ENCODE measurements around the gene SHKBP1.
"Not testable (repeated sequence)": the region's sequence is repeated elsewhere in the genome, so short reads cannot be mapped to it uniquely, and the experiment has no call there.

SHKBP1 gene, protein sequence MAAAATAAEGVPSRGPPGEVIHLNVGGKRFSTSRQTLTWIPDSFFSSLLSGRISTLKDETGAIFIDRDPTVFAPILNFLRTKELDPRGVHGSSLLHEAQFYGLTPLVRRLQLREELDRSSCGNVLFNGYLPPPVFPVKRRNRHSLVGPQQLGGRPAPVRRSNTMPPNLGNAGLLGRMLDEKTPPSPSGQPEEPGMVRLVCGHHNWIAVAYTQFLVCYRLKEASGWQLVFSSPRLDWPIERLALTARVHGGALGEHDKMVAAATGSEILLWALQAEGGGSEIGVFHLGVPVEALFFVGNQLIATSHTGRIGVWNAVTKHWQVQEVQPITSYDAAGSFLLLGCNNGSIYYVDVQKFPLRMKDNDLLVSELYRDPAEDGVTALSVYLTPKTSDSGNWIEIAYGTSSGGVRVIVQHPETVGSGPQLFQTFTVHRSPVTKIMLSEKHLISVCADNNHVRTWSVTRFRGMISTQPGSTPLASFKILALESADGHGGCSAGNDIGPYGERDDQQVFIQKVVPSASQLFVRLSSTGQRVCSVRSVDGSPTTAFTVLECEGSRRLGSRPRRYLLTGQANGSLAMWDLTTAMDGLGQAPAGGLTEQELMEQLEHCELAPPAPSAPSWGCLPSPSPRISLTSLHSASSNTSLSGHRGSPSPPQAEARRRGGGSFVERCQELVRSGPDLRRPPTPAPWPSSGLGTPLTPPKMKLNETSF

GRCh38 chr19:40576585-40577451 lies at the start of gene SHKBP1:
SHKBP1 (plus strand) TSS chr19:40576873; CDS start chr19:40576900, 27 bp downstream.
- DNase-seq = peak; percentile 89

- no peak for DNase-seq
Measured at GRCh38 chr19:40528078-40528477, 48.6 kb upstream of the SHKBP1 start.

DNA sequence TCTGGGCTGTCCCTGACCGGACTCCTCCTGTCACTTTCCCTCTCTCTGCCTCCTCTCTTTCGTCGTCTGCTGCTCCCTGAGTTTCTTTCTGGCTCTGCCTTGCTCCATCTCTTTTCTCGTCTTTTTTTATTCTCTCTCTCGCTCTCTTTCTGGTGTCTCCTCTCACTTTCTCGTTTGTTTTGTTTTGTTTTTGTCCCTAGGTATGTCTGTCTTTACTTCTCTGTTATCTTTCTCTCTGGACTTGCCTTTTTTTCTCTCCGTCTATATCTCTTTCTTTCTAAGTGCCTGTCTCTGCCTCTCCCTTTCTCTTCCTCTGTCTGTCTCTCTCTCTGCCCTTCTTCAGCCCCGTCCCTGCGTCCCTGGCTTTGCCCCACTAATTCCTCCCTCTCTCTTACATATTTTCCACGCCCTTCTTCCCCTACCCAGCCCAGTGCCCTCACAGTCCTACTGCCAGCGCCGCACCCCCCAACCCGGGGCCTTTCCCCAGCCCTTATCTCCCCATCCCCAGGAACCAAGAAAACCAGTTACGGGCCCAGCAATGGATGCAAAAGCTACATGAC lies 48.1 kb upstream of the SHKBP1 start:
- no peak for DNase-seq

- DNase-seq = peak; percentile 86
Measured at GRCh38 chr19:40529093-40529954, 47.3 kb upstream of the SHKBP1 start.

- peak; percentile 19 for DNase-seq
Measured at GRCh38 chr19:40530091-40530901, 46.4 kb upstream of the SHKBP1 start.

DNA sequence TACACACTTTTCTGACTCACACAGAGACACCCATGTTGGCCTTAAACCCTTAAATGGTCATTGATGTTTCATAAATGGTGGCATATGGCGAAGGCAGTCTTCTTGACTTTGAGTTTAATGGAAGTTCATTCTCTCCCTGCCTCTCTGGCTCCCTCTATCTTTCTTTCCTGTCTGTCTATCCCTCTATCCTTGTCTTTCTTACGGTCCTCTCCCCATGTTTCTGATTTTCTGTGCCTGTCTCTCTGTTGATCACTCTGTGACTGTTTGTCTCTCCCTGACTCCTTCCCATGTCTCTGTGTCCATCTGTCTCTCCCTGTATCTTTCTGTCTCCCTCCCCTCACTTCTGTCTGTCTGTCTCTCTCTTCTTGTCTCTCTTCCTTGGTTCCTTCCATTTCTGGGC lies 43.2 kb upstream of the SHKBP1 start:
- no peak for DNase-seq

DNA sequence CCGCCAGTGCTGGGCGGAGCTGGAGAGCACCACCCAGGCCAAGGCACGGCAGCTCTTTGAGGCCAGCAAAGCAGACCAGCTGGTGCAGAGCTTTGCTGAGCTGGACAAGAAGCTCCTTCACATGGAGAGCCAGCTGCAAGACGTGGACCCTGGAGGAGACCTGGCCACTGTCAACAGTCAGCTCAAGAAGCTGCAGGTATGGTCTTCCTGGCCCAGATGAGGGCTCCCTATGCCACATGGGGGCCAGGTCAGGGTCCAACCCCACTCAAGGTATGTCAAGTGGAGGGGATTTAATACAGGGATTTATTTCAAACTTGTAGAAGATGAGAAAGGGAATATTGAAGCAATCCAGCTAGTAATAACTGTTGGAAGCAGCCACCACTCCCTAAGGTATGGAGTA lies 42.5 kb upstream of the SHKBP1 start:
- DNase-seq = no peak

- DNase-seq = no peak
Measured at GRCh38 chr19:40539070-40539469, 37.6 kb upstream of the SHKBP1 start.

DNA sequence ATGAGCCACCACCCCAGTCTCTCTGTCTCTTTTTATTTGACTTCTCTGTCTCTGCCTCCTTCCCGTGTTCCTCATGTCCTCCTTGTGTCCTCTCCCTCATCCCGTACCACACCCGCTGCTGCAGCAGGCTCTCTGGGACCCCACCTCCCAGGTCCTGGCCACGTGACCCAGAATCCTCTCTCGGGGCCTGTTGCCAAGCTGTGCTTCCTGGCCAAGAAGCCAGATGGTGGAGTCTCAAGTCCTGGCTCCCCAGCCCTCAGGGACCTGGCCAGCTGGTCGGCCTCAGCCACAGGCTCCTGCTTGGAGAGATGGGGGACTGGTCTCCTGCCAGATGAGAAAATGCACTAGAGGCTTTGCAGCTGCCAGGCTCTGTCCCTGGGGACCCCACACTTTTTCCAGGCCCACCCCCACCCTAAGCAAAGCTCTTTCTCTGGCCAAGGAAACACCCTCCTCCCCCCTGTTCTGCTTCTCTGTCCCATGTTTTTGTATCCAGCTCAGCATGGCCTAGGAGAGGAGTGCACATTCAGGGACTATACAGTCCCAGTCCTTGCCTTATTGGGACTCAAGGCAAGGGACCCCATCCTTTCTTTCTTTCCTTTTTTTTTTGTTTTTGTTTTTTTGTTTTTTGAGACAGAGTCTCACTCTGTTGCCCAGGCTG lies 34.3 kb upstream of the SHKBP1 start:
- no peak for DNase-seq

DNA sequence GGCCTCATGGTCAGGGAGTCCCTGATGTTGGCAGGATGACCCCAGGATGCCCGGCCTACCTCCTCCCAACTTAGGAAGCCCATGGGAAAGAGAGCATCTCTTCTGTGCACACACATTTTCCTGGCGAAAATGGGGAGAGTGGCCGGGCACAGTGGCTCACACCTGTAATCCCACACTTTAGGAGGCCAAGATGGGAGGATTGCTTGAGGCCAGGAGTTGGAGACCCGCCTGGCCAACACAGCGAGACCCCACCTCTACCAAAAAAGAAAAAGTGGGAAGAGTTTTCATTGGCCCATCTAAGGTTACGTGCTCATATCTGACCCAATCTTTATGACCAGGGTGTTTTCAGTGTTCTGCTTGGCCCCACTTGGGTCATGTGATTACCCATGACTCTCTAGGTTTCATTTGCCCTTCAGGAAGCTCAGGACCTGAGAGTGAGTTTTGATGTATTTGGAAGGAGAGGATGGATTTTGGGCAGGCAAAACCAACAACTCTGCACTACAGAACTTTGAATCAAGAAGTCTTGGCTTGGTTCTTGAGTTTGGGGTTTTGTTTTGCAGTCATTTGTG lies 33.6 kb upstream of the SHKBP1 start:
- no peak for DNase-seq

- DNase-seq = not testable (repeated sequence)
Measured at GRCh38 chr19:40546153-40546841, 30.4 kb upstream of the SHKBP1 start.

- DNase-seq = not testable (repeated sequence)
Measured at GRCh38 chr19:40547190-40547589, 29.5 kb upstream of the SHKBP1 start.

GRCh38 chr19:40547836-40548235 lies 28.8 kb upstream of the SHKBP1 start:
- DNase-seq = no peak

DNA sequence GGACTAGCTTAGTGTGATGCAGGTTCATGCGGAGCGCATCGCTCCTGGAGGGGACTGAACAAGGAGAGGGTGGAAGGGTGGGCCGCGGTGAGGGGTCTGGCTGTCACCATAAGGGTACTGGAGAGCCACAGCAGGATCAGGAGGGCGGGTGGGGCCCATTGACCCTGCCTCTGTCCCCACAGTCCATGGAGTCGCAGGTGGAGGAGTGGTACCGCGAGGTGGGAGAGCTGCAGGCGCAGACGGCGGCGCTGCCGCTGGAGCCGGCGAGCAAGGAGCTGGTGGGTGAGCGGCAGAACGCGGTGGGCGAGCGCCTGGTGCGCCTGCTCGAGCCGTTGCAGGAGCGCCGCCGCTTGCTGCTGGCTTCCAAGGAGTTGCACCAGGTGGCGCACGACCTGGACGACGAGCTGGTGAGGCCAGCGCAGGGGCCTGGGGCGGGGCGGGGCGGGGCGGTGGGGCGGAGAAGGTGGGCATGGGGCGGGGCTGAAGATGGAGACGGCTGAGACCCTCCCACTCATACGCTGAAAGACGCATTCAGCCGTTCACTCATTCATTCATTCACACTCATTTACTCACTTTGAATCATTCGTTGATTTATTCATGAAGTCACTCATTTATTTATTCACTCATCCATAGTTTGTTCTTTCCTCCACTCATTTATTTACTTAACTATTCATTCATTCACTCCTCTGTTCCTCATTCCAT lies 27.5 kb upstream of the SHKBP1 start:
- DNase-seq = peak; percentile 74

DNA sequence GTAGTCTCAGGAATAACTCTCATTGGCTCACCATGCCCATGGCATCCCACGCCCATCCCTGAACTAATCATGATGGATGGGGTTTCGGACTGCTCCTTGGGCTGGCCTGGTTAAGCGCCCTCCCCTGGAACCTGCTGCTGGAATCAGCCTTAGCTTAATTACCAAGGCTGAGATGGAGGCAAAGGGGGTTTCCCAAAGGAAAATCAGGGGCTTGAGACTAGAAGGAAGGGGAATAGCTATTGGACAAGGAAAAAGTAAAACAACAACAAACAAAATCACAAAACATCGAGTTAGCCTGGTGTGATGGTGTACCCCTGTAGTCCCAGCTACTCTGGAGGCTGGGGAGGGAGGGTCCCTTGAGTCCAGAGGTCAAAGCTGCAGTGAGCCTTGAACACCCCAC lies 25.7 kb upstream of the SHKBP1 start:
- no peak for DNase-seq

GRCh38 chr19:40552848-40553247 lies 23.8 kb upstream of the SHKBP1 start:
- no peak for DNase-seq

DNA sequence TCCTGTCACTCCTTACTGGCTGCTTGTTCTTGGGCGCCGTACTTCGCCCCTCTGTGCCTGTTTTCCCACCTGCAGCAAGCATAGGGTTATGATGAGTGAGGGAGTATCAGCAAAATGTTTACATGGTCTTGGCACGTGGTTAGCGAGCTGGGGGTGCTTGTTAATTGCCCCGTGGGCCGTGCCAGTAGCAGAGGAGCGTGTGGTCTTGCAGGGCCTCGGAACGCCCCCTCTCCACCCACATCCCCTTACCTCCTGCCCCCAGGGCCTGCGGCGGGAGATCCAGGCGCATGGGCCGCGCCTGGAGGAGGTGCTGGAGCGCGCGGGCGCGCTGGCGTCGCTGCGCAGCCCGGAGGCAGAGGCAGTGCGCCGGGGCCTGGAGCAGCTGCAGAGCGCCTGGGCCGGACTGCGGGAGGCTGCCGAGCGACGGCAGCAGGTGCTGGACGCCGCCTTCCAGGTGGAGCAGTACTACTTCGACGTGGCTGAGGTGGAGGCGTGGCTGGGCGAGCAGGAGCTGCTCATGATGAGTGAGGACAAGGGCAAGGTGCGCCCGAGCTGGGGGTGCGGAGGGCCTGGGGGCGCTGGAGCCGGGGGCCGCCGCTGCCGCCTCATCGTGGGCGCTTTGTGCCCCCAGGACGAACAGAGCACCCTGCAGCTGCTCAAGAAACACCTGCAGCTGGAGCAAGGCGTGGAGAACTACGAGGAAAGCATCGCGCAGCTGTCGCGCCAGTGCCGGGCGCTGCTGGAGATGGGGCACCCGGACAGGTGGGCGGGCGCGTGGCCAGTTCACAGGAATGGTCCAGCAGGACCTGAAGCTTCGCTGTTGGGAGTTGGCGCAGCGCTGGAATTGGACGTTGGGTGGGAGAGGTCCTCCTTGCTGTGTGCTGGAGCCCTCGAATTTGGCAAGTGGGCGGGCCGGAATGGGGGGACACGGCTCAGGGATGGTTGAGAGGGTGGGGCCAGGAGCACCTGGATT lies 22.5 kb upstream of the SHKBP1 start:
- no peak for DNase-seq

All from stimulated activated CD4-positive, alpha-beta T cell treated with anti-CD3 and anti-CD28 coated beads, Interleukin-12 subunit alpha, Interleukin-12 subunit beta, amount 100 ng/mL, for 4 hours (primary cell).